Esophagus squamous epithelium (tissue), 4 donors: ENCODE measurements around the gene SCGB2B2.

ENCODE experiments used
- POLR2A ChIP-seq, 4 donors: fragments of 450-650 bp; IDR thresholded peaks; one replicate each; pipeline ENCODE4 v1.6.1; 2017; ENCODE audit warnings: antibody characterized with exemption in 4 of 4, mild to moderate bottlenecking in 4 of 4, moderate library complexity in 3 of 4
- TF ChIP-seq, protein P1 (sequence below), 6 experiments: fragments of 450-650 bp in 4 of 6; fragments of 200-600 bp in 2 of 6; sonication (generic) in 2 of 6; IDR thresholded peaks; one replicate each; pipeline ENCODE4 v1.5.1; 2016 to 2019; ENCODE audit warnings: antibody characterized with exemption in 6 of 6, mild to moderate bottlenecking in 4 of 6, moderate library complexity in 4 of 6

DNA sequence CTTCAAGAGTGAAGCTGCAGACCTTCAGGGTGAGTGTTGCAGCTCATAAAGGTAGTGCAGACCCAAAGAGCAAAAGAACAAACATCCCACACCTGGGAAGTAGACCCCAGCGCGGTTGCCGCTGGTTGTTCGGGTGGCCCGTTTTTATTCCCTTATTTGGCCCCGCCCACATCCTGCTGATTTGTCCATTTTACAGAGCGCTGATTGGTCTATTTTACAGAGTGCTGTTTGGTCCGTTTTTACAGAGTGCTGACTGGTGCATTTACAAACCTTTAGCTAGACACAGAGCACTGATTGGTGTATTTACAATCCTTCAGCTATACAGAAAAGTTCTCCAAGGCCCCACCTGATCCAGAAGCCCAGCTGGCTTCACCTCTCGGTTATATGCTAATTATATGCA, 1.0 kb downstream of the SCGB2B2 start:
- TF ChIP-seq POLR2A (IDR thresholded peaks at IDR 0.05), result no peak
- TF ChIP-seq, protein P1, sequence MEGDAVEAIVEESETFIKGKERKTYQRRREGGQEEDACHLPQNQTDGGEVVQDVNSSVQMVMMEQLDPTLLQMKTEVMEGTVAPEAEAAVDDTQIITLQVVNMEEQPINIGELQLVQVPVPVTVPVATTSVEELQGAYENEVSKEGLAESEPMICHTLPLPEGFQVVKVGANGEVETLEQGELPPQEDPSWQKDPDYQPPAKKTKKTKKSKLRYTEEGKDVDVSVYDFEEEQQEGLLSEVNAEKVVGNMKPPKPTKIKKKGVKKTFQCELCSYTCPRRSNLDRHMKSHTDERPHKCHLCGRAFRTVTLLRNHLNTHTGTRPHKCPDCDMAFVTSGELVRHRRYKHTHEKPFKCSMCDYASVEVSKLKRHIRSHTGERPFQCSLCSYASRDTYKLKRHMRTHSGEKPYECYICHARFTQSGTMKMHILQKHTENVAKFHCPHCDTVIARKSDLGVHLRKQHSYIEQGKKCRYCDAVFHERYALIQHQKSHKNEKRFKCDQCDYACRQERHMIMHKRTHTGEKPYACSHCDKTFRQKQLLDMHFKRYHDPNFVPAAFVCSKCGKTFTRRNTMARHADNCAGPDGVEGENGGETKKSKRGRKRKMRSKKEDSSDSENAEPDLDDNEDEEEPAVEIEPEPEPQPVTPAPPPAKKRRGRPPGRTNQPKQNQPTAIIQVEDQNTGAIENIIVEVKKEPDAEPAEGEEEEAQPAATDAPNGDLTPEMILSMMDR (IDR thresholded peaks at IDR 0.05), result no peak
